ENCODE results near the gene CAMSAP1. TPM values are rescaled to one million over a fixed set of nuclear protein-coding genes. Genes with fewer than 3 reads are reported as not detected.

CAMSAP1 gene
- total RNA-seq, 1 donor from 2014 or later = 37.7 TPM

DNA sequence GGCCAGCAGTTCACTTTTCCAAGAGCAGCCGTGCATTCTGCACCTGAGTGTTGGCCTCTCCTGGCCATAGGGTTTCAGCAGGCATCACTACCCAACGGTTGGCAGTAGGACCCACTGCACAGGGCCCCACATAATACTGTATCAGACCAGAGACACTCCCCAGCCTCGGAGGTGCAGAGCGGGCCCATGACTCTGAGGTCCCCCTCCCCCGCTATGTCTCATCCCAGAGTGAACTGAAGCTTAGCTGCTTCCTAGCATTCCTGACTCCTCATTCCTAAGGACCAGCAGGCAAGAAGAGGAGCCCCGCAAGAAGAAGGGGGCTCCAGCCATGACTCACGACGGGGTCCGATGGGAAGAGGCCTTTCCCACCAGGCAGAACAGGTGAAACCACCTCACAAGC is 67.2 kb downstream of the CAMSAP1 start:
- no peak for DNase-seq

DNA sequence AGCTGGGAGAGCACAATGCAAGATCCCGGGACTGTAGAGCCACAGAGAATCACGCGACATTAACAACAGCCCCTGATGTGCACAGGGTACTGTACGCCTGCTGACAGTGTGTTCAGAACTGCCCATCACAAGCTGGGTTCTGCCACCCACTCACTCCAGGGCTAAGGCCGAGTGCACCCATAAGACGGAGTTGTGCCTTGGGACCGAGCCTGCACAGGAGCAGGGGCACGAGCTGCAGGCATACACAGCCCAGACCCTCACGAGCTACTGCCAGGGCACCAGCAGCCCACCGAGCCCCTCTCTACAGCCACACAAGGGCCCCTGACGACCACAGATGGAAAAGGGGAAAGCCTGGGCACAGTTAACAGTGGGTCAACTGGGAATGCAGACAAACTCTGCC is 67.8 kb downstream of the CAMSAP1 start:
- DNase-seq = no peak

DNA sequence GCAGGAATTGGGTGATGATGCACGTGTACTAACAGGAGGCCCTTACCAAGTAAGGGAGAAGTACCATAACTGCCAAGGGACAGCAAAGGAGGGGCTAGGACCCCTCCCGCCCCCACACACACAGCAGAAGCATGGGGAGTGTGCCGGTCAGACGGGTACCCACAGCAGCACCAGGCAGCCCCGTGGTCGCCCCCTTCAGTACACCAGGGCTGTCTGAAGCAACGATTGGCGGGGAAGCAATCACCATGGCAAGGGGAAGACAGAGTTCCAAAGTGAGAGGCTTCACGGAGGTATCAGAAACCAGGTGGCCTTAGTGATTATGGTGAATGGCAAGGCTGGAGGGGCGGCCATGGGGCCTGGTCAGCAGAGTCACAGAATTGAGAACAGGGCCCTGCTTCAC is 72.2 kb downstream of the CAMSAP1 start:
- no peak for DNase-seq

DNA sequence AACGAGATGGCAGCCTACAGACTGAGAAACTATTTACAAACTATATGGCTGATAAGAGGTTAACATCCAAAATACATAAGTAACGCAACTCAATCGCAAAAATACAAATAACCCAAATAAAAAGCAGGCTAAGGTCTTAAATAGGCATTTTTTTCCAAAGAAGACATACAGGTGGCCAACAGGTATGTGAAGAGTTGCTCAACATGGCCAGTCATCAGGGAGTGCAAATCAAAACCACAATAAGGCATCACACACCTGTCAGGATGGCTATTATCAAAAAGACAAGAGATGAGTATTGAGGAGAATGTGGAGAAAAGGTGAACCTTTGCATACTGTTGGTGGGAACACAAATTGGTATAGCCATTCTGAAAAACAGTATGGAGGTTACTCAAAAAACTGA is 73.5 kb downstream of the CAMSAP1 start:
- no peak for DNase-seq

DNA sequence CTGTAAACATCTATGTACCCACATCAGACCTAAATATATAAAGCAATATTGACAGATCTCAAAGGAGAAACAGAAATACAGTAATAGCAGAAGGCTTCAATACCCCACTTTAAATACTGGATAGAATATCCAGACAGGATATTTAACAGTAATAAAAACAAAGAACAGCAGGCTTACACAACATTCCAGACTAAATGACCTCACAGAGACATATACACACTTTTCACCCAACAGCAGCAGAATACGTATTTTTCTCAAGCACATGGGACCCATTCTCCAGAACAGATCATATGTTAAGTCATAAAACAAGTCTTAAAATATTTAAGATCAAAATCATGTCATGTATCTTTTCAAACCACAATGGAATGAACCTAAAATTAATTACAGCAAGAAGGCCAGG is 76.8 kb downstream of the CAMSAP1 start:
- DNase-seq = no peak

DNA sequence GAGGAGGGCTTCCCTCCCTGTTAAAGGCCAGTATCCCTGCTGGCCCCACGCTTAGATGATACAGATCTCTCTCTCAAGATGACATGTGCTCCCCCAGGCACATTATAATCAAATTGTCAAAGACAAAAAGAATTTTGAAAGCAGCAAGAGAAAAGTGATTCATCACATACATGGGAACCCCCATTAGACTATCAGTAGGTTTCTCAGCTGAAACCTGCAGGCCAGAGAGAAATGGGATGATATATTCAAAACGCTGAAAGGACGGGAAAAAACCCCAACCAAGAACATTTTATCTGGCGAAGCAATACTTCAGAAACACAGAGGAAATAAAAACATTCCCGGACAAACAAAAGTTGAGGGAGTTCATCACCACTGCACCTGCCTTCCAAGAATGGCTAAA is 78.7 kb downstream of the CAMSAP1 start:
- no peak for DNase-seq

DNA sequence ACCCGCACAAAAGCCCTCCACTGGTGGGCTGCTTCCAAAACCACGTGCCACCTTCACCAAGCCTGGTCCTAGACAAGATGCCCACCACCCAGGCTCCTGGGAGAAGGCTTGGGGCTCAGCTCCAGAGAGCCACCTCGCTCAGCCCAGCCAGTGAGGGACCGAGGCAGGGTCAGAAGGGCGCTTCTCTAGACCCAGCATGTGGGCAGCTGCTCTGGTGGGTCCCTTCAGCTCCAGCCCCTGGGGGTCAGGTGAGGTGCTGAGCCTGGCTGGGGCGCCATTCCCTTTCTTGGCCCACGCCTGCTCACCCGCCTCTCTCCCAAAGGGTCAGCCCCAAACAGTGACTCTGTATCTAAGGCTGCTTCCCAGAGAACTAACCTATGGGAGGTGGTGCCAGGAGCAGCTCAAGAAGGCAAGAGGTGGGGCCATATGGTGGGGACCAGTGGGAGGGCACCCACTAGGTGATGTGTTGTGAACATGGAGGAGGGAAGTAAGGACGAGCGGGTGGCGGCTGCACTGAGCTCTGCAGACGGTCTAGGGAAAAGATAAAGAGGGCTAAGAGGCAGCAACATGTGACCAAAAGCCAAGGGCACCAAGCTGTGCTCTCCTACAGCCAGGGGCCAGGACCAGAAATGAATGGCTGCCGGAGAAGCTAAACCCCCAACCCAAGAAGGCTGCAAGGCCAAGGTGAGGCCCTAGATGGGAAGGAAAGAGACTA is 79.3 kb downstream of the CAMSAP1 start:
- DNase-seq = no peak

DNA sequence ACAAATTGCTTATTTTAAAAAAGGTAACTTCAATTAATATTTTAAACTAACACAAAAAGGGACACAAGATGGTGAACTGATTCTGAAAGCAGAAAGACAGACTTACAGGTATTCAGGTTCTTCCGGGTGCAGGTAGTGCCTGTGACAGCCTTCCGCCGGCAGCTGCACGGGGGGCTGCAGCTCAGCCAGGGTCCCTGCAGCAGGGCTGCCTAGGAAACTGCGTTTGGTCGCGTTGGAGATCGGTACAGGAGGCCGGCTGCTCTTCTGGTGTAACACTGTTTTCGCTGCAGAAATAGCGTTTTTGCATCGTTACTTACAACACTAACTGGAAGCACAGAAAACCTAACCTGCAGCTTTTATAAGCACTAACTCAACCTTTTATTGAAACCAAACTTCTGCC is 80.0 kb downstream of the CAMSAP1 start:
- DNase-seq = no peak

DNA sequence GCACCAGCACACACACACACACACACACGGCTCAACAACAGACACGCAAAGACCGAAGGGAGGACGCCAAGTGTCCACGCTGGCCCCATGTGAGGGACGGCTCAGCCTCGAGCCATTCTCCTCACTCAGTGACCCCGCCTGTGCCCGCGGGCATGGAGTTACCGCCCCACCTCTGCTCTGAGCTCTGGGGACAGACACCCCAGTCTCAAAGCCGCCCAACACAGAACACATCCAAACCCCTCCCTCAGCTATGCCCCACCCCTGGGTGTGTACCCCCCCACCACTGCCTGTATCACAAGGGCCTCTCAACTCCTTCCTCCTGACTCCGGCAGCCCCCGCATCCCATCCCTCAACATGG is 81.2 kb downstream of the CAMSAP1 start:
- DNase-seq = no peak

DNA sequence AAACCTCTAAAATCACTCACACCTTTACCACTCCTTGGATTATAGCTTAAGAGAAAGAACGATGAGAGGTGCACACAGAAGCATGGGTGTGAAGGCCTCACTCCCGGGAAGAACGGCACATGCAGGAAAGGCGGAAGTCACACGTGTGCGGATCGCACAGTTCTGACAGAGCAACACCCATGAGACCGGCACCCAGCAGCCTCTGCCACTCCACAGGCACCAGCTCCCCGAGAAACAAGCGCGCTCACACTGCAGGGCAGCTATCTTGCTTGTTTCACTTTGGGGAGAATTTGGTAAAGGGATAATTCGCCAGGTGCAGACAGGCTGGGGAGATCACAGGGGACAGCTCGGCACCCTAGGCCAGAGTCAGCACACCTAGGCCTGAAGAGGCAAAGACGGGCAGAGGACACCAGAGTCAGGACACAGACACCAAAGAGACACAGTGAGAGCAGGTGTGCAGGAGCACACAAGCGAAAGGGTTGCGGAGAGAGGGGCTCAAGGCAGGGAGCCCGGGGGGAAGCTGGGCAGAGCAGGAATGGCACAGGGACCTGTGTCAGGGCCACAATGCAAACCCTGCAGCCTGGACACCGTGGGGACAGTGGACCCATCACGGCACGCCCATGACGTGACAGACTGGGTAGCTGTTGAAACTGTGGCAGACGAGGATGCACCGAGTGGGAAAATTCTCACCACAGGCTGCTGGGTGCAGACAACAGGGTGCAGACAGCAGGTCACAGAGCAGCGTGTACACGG is 81.7 kb downstream of the CAMSAP1 start:
- no peak for DNase-seq

DNA sequence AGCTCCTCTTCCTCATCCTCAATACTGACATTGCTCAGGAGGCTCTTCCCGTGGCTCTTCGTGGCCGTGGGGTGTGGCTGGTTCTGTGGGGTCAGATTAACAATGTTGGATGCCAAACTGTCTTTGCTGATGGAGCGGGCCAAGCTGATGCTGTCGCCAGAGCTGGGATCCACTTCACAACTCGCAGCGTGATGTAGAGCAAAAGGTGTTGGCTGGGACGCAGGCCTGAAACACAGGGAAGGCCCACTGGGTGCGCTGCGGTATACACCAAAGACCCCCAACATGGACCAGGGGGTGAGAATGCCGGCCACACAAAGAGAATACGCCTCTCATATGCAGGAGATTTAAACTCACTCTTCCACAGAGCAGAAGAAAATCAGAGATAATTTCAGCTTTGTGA is 84.3 kb downstream of the CAMSAP1 start:
- DNase-seq = no peak

DNA sequence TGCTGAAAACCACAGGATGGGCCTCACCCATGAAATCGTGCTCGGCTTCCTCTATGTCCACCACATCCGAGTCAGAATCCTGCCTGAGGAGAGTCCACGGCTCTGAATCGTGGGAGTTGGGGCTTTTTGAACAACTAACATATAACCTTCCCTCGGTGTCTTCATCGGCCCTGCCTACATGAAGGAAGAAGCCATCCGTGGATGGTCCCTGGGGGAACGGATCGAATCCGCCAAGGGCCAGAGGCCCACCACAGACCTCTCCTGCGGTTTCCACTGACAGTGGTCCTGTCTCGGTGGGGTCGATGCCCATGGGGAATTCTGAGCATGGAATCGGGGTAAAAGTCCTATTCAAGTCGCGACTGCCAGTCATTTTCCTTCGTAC is 85.0 kb downstream of the CAMSAP1 start:
- DNase-seq = no peak

DNA sequence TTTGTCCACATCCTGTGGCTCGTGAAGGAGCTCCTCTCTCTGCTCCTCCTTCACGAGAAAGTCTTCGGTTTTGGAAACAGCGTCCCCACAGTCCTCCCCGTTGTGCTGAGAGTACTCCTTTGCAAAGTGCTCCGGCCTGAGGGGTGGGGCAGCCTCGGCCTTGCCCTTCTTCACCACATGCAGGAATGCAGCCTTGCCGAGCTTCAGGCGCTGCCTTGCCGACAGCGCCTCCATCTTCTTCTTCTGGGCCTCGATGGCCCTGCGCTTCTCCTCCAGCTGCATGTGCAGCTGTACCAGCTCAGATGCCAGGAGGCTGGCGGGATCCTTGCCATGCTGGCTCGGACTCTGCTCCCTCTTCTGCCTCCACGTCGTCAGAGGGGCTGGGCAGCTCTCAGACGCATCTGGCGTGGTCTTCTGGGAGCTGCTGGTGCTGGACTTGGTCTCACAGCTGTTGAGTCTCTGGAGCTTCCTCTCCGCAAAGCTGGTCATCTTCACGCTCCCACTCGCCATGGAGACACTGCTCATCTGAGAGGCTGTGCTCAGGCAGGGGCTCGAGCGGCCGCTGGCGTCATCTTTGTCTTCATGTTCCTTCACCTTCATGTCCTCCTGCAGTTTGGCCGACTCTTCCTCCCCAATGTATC is 85.5 kb downstream of the CAMSAP1 start:
- DNase-seq = peak; percentile 67

DNA sequence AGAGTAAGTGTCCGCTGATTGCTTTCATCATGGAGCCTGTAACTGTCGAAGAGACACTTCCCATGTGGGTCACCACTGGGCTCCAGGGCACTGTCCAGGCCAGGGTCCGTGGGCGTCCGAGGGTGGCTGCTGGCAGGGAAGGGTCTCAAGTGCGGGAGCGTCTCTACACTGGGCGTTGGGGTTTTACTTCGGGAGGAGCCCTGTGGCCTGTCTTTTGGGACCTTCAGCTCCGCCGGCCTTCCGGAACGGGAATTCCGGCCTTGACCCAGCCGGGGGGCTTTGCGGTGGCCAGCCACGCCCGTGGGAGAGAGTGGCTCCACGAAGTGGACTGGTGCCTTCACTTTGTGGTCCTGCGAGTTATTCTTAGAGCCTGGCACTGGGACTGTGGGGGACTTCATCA is 86.2 kb downstream of the CAMSAP1 start:
- DNase-seq = no peak

DNA sequence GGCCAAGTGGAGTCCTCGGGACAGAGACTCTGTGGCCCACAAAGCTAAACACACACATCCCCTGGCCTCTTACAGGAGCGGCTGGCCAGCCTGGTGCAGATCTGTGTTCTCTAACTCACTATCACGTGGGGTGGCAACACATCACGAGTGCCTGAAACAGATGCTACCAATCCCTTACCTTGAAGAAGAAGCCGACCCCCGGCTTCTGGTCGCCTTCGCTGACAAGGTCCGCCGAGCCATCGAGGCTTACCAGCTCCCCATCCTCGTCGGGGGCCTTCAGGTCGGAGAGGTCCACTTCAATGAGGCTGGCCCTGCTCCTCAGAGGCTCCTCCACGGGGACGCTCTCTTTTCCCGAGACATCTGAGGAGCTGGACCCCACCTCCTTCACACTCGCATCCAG is 86.7 kb downstream of the CAMSAP1 start:
- DNase-seq = no peak

DNA sequence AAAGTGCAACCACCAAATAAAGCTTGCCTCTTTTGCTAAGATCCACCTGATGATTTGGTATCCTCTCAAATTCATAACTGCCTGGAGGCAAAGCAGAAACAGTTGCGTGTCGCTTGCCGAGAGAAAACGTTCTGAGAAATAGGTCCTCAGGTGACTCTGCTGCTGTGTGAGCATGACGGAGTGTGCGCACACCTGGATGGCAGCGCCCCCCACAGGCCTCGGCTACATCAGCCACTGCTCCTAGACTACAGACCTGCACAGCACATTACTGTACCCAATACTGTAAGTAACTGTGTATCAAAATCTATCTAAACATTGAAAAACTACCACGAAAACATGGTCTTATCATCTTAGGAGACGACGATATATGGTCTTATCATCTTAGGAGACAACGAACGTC is 87.4 kb downstream of the CAMSAP1 start:
- DNase-seq = no peak

DNA sequence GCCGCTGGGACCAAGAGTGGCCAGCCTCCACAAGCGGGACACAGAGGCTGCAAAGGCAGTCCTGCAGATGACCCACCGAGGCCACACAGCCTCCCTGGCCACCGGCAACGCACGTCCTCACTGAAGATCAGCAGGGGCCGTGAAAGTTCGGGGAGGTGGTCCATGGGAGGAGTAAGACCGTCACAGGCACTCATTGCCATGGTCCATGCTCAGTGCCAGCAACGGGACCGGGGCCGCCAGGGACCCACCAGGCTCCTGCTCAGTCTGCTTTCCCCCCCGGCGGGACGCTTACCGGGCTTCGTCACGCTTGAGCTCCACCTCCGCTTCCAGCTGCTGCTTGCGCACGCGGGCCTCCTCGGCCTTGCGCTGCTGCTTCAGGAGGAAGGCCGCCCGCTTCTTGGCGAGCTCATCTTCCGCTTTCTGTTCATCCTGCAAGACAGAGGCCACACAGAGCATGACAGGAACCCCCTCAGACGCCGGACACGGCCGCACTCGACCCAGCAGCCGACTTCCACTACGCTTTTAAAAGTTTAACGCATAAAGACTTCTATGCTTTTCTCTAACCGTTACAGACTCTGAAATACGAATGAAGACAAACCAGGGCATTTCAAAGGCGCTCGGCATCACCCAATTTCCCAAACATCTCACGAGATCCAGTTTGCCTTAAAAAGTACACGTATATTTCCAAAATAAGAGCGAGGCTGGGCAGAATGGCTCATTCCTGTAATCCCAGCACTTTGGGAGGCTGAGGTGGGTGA is 88.4 kb downstream of the CAMSAP1 start:
- DNase-seq = no peak

DNA sequence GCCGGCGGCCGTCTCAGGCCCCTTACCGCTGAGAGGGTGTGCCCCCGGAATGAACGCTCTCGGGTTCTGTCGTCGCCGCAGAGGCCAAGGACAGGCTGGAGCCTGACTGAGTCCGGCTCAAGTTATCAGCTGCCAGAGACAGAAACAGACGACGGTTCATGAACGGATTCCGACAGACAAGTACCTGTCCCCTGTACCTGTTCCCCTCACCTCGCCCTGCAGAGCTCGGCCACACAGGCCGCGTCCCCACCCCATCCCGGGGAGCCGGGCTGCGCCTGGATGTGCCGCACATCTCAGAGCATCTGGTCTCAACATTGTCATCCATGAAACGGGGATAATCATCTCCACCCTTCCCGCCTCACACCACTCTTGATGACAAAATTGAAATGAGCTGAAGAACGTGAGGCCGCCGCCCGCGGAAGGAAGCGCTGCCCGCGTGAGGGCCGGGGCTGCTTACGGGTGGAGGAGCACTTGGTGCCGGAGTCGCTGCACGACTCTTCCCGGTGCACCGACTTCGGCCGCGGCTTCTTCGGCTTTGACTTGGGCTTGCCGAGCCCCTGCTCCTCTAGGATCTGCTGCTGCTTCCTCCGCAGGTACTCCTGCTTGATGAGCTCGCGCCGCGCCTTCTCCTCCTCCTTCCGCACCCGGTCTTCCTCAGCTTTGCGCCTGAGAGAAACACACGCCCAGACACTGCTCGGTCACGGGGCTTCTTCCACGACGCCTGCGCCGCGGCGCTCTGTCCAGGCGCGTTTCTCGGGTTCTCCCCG is 89.2 kb downstream of the CAMSAP1 start:
- no peak for DNase-seq

DNA sequence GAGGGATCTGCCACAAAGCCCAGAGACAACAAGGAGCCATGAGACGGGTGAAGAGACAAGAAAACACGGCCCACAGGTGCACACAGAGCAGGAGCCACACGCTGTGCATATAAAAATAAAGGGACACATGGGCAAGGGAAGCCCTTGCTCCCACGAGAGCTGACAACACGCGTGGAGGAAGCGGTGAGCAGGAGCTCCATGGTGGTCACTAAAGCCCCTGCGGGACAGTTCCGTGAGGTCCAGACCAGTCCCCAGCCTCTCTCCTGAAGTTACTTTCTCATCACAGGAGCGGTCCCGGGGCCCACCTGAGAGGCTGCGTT is 90.7 kb downstream of the CAMSAP1 start:
- DNase-seq = no peak

DNA sequence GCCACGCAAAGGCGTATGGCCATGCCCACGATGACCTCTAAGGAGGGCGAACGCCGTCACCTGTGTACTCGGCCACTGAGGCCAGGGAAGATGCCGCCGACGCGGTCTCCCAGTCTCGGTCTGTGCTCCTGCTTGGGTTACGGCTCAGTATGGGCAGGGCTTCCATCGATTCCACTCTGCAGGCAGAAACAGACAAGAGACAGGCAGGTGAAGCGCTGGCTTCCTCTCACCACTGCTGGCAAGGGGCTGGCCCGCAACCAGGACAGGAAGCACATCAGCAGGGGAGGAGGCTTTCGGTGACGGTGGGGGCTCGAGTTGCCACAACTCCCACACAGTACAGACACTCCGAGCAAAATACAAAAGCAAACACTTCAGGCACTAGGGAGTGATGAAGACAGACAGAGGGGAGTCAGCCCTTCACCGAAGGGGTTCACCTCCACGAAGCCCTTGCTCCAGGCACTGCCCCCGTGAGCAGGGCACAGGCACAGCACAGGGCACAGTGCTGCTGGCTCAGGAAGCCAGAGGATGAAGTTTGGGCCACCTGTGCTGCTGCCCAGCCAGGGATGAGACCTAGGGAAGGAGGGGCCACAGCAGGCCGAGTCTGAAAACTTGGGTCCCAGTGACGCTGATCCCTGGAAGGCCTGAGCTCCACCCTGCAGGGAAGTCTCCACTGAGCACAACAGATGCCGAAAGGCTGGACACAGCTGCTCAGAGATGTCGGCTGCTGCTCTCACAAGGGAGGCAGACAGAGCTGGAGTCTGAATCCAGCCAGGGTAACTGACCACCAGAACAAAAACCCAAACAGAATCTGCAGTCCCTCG is 91.3 kb downstream of the CAMSAP1 start:
- DNase-seq = peak; percentile 88

DNA sequence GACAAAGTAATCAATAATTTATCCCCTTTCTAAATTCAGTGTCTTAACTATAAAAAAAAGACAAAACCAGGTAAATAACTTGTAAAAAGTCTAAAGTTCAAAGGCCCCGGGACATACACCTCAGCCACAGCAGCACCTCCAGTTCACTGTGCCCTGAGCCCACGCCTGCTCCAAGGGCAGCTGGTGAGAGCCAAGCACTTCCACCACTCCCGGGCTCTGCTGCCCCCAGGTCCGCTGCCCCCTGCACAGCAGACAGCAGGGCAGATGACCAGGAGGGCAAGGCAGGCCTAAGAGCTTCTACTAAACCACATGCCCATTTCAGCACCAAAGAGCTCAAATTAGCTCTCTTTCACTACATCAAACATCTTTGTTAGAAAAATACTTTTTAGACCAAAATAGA is 91.9 kb downstream of the CAMSAP1 start:
- DNase-seq = no peak

Data from tongue (tissue), 2 donors.